ENCODE data around the gene HECW1. TPM values are rescaled to one million over a fixed set of nuclear protein-coding genes. Genes with fewer than 3 reads are reported as not detected.

HECW1 gene
- total and polyA plus RNA-seq, 2 of the 8 experiments (the other 6 are each of a cell fraction or from before 2014, with no cell fraction given), result 2.9 to 12.7 TPM

DNA sequence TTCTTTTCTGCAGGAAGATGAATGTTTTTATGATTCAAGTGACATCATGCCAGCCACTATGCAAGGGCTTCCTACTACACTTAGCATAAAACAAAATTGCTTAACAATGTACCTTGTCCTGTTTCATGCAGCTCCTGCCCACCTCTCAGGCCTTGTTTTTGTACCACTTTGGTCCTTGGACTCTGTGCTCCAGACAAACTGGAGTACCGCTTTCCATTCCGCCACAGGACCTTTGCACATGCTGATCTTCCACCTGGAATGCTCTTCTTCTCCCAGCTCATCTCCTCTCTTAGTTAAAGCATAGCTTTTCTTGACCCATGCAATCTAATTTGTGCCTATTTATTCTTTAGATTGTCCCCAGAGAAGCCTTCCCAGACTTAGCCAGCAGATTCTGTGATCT is 393.0 kb downstream of the HECW1 start:
- H3K79me1 ChIP-seq (ENCODE audit: low read depth, low read length), result no peaks in the 10 kb centered on the region
- no peak overlapping the region for H3K4me3 ChIP-seq (ENCODE audit: extremely low read depth in 1 of 4, insufficient read depth in 2 of 4, low read depth in 3 of 4, low read length in 4 of 4)
- no peak for DNase-seq (ENCODE audit: low read depth in 1 of 2, low spot score in 2 of 2)
- no peak for FAIRE-seq
- H3K4me2 ChIP-seq (ENCODE audit: insufficient read depth in 1 of 2, low read depth in 2 of 2, low read length in 2 of 2), result no peak overlapping the region
- no peaks in the 10 kb centered on the region for H3K9me3 ChIP-seq (ENCODE audit: insufficient read depth in 2 of 2, low read depth in 1 of 2, low read length in 1 of 2)
- H3K79me2 ChIP-seq (ENCODE audit: control insufficient read depth in 1 of 2, insufficient read depth in 2 of 2, low read length in 2 of 2), result no peaks in the 10 kb centered on the region
- H3K18ac ChIP-seq (ENCODE audit: extremely low read depth, low read length), result no peak overlapping the region
- POLR2A ChIA-PET (ENCODE audit: partially characterized antibody), result no interaction called here
- H2BK12ac ChIP-seq (ENCODE audit: low read depth, low read length), result no peak overlapping the region
- H2BK120ac ChIP-seq (replicated peaks; ENCODE audit: low read depth, low read length), result no peak overlapping the region
- no peak overlapping the region for H3K9ac ChIP-seq (replicated peaks in 1 of 4; ENCODE audit: extremely low read depth in 1 of 4, low read depth in 3 of 4, low read length in 3 of 4)
- H3K23ac ChIP-seq (ENCODE audit: insufficient read length), result no peak overlapping the region
- H4K20me1 ChIP-seq (replicated peaks in 1 of 2; ENCODE audit: control insufficient read depth in 1 of 2, insufficient read depth in 2 of 2, low read length in 2 of 2), result no peaks in the 10 kb centered on the region
- no peak overlapping the region for H2AFZ ChIP-seq (ENCODE audit: low read length)
- H4K5ac ChIP-seq (ENCODE audit: insufficient read length, low read depth, low read length), result no peak overlapping the region
- no peak overlapping the region for H4K91ac ChIP-seq (replicated peaks; ENCODE audit: insufficient read length, low read length)
- TF ChIP-seq SUZ12 (IDR thresholded peaks at IDR 0.05; ENCODE audit: low read length) (no peak), SIX5 (IDR thresholded peaks at IDR 0.05; ENCODE audit: low read depth, low read length) (no peak), KDM1A (IDR thresholded peaks at IDR 0.05; ENCODE audit: borderline replicate concordance, low read length) (peak; percentile 42; the same call in 1 of the 2 replicates)
- no peak overlapping the region for H2BK20ac ChIP-seq (ENCODE audit: low read length)
- H3K14ac ChIP-seq (ENCODE audit: insufficient read length), result no peak overlapping the region
- 98% methylated on average over 2 of the region's 2 CpGs; no CpG with 5 or more reads in 1 of the 2 experiments for WGBS, 2 experiments (ENCODE audit: extremely low coverage in 1 of 2, insufficient coverage in 1 of 2, insufficient read length in 1 of 2, insufficient replicate concordance in 2 of 2, low coverage in 1 of 2, low lambda C conversion rate in 2 of 2, missing lambda C conversion rate in 1 of 2)
- H3K56ac ChIP-seq (replicated peaks; ENCODE audit: insufficient read length, low read depth, low read length), result no peak overlapping the region
- no peak overlapping the region for H3K27ac ChIP-seq (ENCODE audit: low read depth, low read length)
- H3K4me1 ChIP-seq (replicated peaks in 1 of 4; ENCODE audit: control insufficient read depth in 3 of 4, insufficient read depth in 4 of 4, low read length in 3 of 4), result no peaks in the 10 kb centered on the region
- H3K27me3 ChIP-seq (replicated peaks in 1 of 4; ENCODE audit: control insufficient read depth in 3 of 4, extremely low read depth in 1 of 4, insufficient read depth in 3 of 4, low read length in 3 of 4), result no peaks in the 10 kb centered on the region
- H4K8ac ChIP-seq (ENCODE audit: extremely low read depth, insufficient read depth, low read length), result no peak overlapping the region
- CTCF ChIA-PET (ENCODE audit: partially characterized antibody), result no interaction called here
- H2BK5ac ChIP-seq (ENCODE audit: low read depth, low read length), result no peak overlapping the region
- H3K36me3 ChIP-seq (ENCODE audit: control insufficient read depth in 2 of 4, insufficient read depth in 4 of 4, low read length in 3 of 4), result no peaks in the 10 kb centered on the region
- H3K23me2 ChIP-seq (ENCODE audit: low read depth, low read length), result no peaks in the 10 kb centered on the region; the same call in 1 of the 2 replicates
- no peak overlapping the region for H2BK15ac ChIP-seq (ENCODE audit: low read length)
- H3K4ac ChIP-seq (replicated peaks; ENCODE audit: insufficient read length, low read depth, low read length), result no peak overlapping the region
- H2AK5ac ChIP-seq (ENCODE audit: low read depth, low read length), result no peak overlapping the region

Data from H1 (cell line).